Liver (tissue), 9 donors: Measurements from ENCODE around the gene SLC7A10. TPM values are rescaled to one million over a fixed set of nuclear protein-coding genes. Genes with fewer than 3 reads are reported as not detected.

Source experiments
- DNase-seq: peaks from one replicate; pipeline ENCODE4 v3.0.0-alpha.2; 2017; ENCODE audit warnings: low spot score
- H3K27ac ChIP-seq, 2 donors: one replicate each; pipeline ENCODE4 v1.7.0; 2013; ENCODE audit warnings: inconsistent platforms in 2 of 2, low read length in 2 of 2, control low read depth in 1 of 2, low read depth in 1 of 2, mild to moderate bottlenecking in 1 of 2
- H3K27me3 ChIP-seq, 4 donors: one replicate each; pipeline versions ENCODE4 v1.6.1 to v1.7.0; 2013; ENCODE audit warnings: low read length in 3 of 4, inconsistent platforms in 1 of 4, mild to moderate bottlenecking in 1 of 4, moderate library complexity in 1 of 4; ENCODE audit not compliant: control insufficient read depth in 4 of 4, insufficient read depth in 4 of 4
- H3K36me3 ChIP-seq, 4 donors: one replicate each; pipeline versions ENCODE4 v1.6.1 to v1.7.0; 2013; ENCODE audit warnings: low read length in 3 of 4, mild to moderate bottlenecking in 3 of 4, low read depth in 1 of 4, moderate library complexity in 1 of 4; ENCODE audit not compliant: control insufficient read depth in 4 of 4, insufficient read depth in 3 of 4
- H3K4me1 ChIP-seq, 4 donors: one replicate each; pipeline versions ENCODE4 v1.6.1 to v1.7.0; 2013; ENCODE audit warnings: low read length in 3 of 4, mild to moderate bottlenecking in 3 of 4, moderate library complexity in 1 of 4; ENCODE audit not compliant: control insufficient read depth in 4 of 4, insufficient read depth in 4 of 4
- H3K4me3 ChIP-seq, 3 donors: one replicate each; pipeline versions ENCODE4 v1.6.1 to v1.7.0; 2013; ENCODE audit warnings: low read length in 3 of 3, control low read depth in 1 of 3, low read depth in 1 of 3, mild to moderate bottlenecking in 1 of 3
- H3K9ac ChIP-seq, 2 donors: one replicate each; pipeline ENCODE4 v1.7.0; 2013; ENCODE audit warnings: low read length in 2 of 2, mild to moderate bottlenecking in 2 of 2, moderate library complexity in 2 of 2, control low read depth in 1 of 2, low read depth in 1 of 2
- H3K9me3 ChIP-seq, 4 donors: one replicate each; pipeline versions ENCODE4 v1.6.1 to v1.7.0; 2013; ENCODE audit warnings: low read length in 3 of 4; ENCODE audit not compliant: control insufficient read depth in 4 of 4
- EGR1 ChIP-seq, 2 donors: IDR thresholded peaks; 2 replicates each; pipeline ENCODE4 v1.6.1; 2016 to 2018; ENCODE audit warnings: antibody characterized with exemption in 2 of 2, low read depth in 2 of 2
- FOXA1 ChIP-seq: IDR thresholded peaks from 2 replicates; pipeline ENCODE4 v1.6.1; 2016; ENCODE audit warnings: antibody characterized with exemption
- FOXA2 ChIP-seq: IDR thresholded peaks from 2 replicates; pipeline ENCODE4 v1.6.1; 2016; ENCODE audit warnings: antibody characterized with exemption
- HNF4A ChIP-seq, 2 donors: conservative IDR thresholded peaks; 2 replicates each; pipeline ENCODE4 v1.6.1; 2016; ENCODE audit warnings: antibody characterized with exemption in 2 of 2, mild to moderate bottlenecking in 2 of 2
- HNF4G ChIP-seq: IDR thresholded peaks from 2 replicates; pipeline ENCODE4 v1.6.1; 2016; ENCODE audit warnings: antibody characterized with exemption
- JUND ChIP-seq, 2 donors: IDR thresholded peaks; 2 replicates each; pipeline ENCODE4 v1.6.1; 2016; ENCODE audit warnings: antibody characterized with exemption in 2 of 2
- NR2F2 ChIP-seq: IDR thresholded peaks from 2 replicates; pipeline ENCODE4 v1.6.1; 2016; ENCODE audit warnings: antibody characterized with exemption
- RAD21 ChIP-seq, 2 donors: IDR thresholded peaks; 2 replicates each; pipeline ENCODE4 v1.6.1; 2016; ENCODE audit warnings: antibody characterized with exemption in 2 of 2, mild to moderate bottlenecking in 2 of 2
- REST ChIP-seq: IDR thresholded peaks from 2 replicates; pipeline ENCODE4 v1.6.1; 2016; ENCODE audit warnings: antibody characterized with exemption, mild to moderate bottlenecking
- RXRA ChIP-seq, 2 donors: IDR thresholded peaks; 2 replicates each; pipeline ENCODE4 v1.6.1; 2017 to 2018; ENCODE audit warnings: antibody characterized with exemption in 2 of 2, mild to moderate bottlenecking in 1 of 2
- SP1 ChIP-seq: IDR thresholded peaks from 2 replicates; pipeline ENCODE4 v1.6.1; 2018; ENCODE audit warnings: antibody characterized with exemption, mild to moderate bottlenecking
- TAF1 ChIP-seq: conservative IDR thresholded peaks from 2 replicates; pipeline ENCODE4 v1.6.1; 2016; ENCODE audit warnings: antibody characterized with exemption, mild to moderate bottlenecking
- YY1 ChIP-seq: IDR thresholded peaks from 2 replicates; pipeline ENCODE4 v1.6.1; 2016; ENCODE audit warnings: antibody characterized with exemption, mild to moderate bottlenecking
- ZBTB33 ChIP-seq: IDR thresholded peaks from 2 replicates; pipeline ENCODE4 v1.6.1; 2016; ENCODE audit warnings: antibody characterized with exemption
- WGBS: extraction: QIAGEN DNeasy Blood & Tissue Kit; methylation state at CpG from one replicate; pipeline ENCODE4 v1.1.7; 2013; 5-methylcytosine and 5-hydroxymethylcytosine counted together
- polyA plus RNA-seq, 2 donors: library from polyadenylated mRNA; stranded (reverse) in 1 of 2; unstranded in 1 of 2; fragments of 200-250 nt in 1 of 2; fragments of >200 nt in 1 of 2; fragmentation: Nextera tagmentation in 1 of 2; extraction: Ambion mirVana in 1 of 2; gene quantifications; one replicate each; pipeline versions ENCODE4 v1.2.1 to v1.2.3, GENCODE V29; 2013 to 2015
- total RNA-seq, 2 donors: library from RNA; depleted of rRNA; stranded (reverse); fragments of >200 nt; gene quantifications; one replicate each; pipeline ENCODE4 v1.2.3, GENCODE V29; 2014
- TF ChIP-seq, protein P1 (sequence below): fragments of 150-350 bp; IDR thresholded peaks from 2 replicates; pipeline ENCODE4 v1.5.1; 2017; ENCODE audit warnings: improper control_type of control experiment, low read depth, low read length; ENCODE audit not compliant: missing input control
- TF ChIP-seq, protein P2 (sequence below): IDR thresholded peaks from 2 replicates; pipeline ENCODE4 v1.6.1; 2016; ENCODE audit warnings: antibody characterized with exemption
- TF ChIP-seq, protein P3 (sequence below): IDR thresholded peaks from 2 replicates; pipeline ENCODE4 v1.6.1; 2016; ENCODE audit warnings: antibody characterized with exemption
- donor health status: healthy.
- donor health status: healthy.
- donor health status: healthy.
- donor health status: healthy.
- donor health status: healthy.

SLC7A10 gene
- total and polyA plus RNA-seq, 4 donors, result not detected

DNA sequence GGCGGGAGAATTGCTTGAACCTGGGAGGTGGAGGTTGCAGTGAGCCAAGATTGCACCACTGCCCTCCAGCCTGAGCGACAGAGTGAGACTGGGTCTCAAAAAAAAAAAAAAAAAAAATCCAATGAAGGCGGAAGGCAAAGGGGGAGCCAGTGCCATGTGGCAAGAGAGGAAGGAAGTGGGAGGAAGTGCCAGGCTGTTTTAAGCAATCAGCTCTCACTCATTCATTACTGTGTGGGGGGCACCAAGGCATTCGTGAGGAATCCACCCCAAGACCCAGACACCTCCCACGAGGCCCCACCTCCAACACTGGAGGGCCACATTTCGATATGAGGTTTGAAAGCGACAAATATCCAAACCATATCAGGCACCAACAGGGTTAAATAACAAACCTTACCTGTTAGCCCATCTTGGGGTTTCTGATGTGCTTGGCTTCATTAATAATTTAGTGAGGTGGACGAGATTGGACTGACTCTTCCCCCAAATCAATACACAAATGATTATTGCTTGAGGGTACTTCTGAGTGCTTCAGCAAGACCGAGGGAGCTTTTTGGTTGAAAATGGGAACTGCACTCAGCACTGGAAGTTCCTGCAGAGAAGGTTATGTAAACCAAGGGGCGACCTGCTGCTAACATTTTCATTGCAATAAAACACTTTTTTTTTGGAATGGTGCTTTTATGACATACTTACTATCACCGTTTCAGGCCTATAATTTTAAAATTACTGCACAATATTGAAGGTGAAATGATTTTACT, 39.0 kb downstream of the SLC7A10 start (continued):
- TF ChIP-seq RAD21 (IDR thresholded peaks at IDR 0.05) (no peak), FOXA1 (no peak), RXRA (IDR thresholded peaks at IDR 0.05) (no peak), NR2F2 (no peak), EGR1 (IDR thresholded peaks at IDR 0.05; ENCODE audit: low read depth in 2 of 2) (no peak), HNF4G (no peak), SP1 (no peak)

GRCh38 chr19:33177417-33177979, 48.2 kb downstream of the SLC7A10 start:
- Histone ChIP-seq H3K4me3 (peak overlapping the region; percentile 9 to 46 (median 45)), H3K36me3 (no peaks in the 10 kb centered on the region), H3K27me3 (no peaks in the 10 kb centered on the region), H3K27ac (peak overlapping the region; percentile 72 to 87), H3K4me1 (peaks cover 2 to 31% (median 24%) of the 10 kb centered on the region in 4 donors), H3K9me3 (no peaks in the 10 kb centered on the region), H3K9ac (peak overlapping the region; percentile 30 to 33)
- under 1% methylated on average over 38 of the region's 38 CpGs for WGBS
- no peak for TF ChIP-seq JUND (IDR thresholded peaks at IDR 0.05)
- TF ChIP-seq RAD21 (IDR thresholded peaks at IDR 0.05), result peak; percentile 6 to 65
- TF ChIP-seq HNF4A (conservative IDR thresholded peaks at IDR 0.05), result peak in 1 of 2 donors; percentile 16
- TF ChIP-seq, protein P1, sequence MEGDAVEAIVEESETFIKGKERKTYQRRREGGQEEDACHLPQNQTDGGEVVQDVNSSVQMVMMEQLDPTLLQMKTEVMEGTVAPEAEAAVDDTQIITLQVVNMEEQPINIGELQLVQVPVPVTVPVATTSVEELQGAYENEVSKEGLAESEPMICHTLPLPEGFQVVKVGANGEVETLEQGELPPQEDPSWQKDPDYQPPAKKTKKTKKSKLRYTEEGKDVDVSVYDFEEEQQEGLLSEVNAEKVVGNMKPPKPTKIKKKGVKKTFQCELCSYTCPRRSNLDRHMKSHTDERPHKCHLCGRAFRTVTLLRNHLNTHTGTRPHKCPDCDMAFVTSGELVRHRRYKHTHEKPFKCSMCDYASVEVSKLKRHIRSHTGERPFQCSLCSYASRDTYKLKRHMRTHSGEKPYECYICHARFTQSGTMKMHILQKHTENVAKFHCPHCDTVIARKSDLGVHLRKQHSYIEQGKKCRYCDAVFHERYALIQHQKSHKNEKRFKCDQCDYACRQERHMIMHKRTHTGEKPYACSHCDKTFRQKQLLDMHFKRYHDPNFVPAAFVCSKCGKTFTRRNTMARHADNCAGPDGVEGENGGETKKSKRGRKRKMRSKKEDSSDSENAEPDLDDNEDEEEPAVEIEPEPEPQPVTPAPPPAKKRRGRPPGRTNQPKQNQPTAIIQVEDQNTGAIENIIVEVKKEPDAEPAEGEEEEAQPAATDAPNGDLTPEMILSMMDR, result peak; percentile 26
- DNase-seq, result no peak

GRCh38 chr19:33176670-33177416, 48.8 kb downstream of the SLC7A10 start:
- Histone ChIP-seq H3K4me3 (peak overlapping the region; percentile 55 to 82 (median 61)), H3K4me1 (peaks cover 2 to 31% (median 24%) of the 10 kb centered on the region in 4 donors), H3K9ac (peak overlapping the region; percentile 57 to 70), H3K36me3 (no peaks in the 10 kb centered on the region), H3K27ac (peak overlapping the region; percentile 72 to 87), H3K27me3 (no peaks in the 10 kb centered on the region), H3K9me3 (no peaks in the 10 kb centered on the region)
- peak; percentile 99 for DNase-seq
- WGBS, result under 1% methylated on average over 65 of the region's 65 CpGs
- TF ChIP-seq, protein P2, sequence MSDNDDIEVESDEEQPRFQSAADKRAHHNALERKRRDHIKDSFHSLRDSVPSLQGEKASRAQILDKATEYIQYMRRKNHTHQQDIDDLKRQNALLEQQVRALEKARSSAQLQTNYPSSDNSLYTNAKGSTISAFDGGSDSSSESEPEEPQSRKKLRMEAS, result peak; percentile 93
- TF ChIP-seq REST (peak; percentile 90), NR2F2 (peak; percentile 12), FOXA1 (peak; percentile 39), ZBTB33 (peak; percentile 68), YY1 (peak; percentile 81), RAD21 (IDR thresholded peaks at IDR 0.05) (no peak), SP1 (peak; percentile 71), RXRA (IDR thresholded peaks at IDR 0.05) (peak; percentile 16 to 25), TAF1 (peak; percentile 54), FOXA2 (peak; percentile 34), HNF4G (no peak), HNF4A (conservative IDR thresholded peaks at IDR 0.05) (peak in 1 of 2 donors; percentile 32), JUND (IDR thresholded peaks at IDR 0.05) (no peak)
- TF ChIP-seq, protein P3, sequence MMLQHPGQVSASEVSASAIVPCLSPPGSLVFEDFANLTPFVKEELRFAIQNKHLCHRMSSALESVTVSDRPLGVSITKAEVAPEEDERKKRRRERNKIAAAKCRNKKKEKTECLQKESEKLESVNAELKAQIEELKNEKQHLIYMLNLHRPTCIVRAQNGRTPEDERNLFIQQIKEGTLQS, result peak; percentile 100
- TF ChIP-seq, protein P1, result no peak
